Lower lobe of right lung (tissue), 2 donors: Measurements from ENCODE around the gene MAPK8IP1. TPM values are rescaled to one million over a fixed set of nuclear protein-coding genes. Genes with fewer than 3 reads are reported as not detected.

Experiments
- ATAC-seq, 2 donors: fragments of 200-7000 bp; cut with Tn5 transposase; one replicate each; pipeline ENCODE4 v1.9.1; 2020 to 2022; ENCODE audit warnings: mild to moderate bottlenecking in 2 of 2, moderate library complexity in 2 of 2
- DNase-seq: peaks from one replicate; pipeline ENCODE4 v3.0.0-alpha.2; 2020
- H3K27ac ChIP-seq: fragments of 200-600 bp; one replicate; pipeline ENCODE4 v1.8.0; 2022
- H3K27me3 ChIP-seq: fragments of 200-600 bp; one replicate; pipeline ENCODE4 v1.8.0; 2022; ENCODE audit warnings: low read depth
- H3K36me3 ChIP-seq: fragments of 200-600 bp; one replicate; pipeline ENCODE4 v1.8.0; 2022; ENCODE audit warnings: mild to moderate bottlenecking
- H3K4me1 ChIP-seq: fragments of 200-600 bp; one replicate; pipeline ENCODE4 v1.8.0; 2022
- H3K4me3 ChIP-seq: fragments of 200-600 bp; one replicate; pipeline ENCODE4 v1.8.0; 2022; ENCODE audit warnings: mild to moderate bottlenecking
- H3K9me3 ChIP-seq: fragments of 200-600 bp; one replicate; pipeline ENCODE4 v1.8.0; 2022
- intact Hi-C: fragments of 100-400 bp; cut with DNase I; formaldehyde crosslinking; loops from one replicate; pipeline ENCODE4 v1.11.0; 2022
- total RNA-seq: library from RNA; stranded (reverse); fragmentation: NEBNext Ultra II Directional; extraction: Animal tissue kit (Norgen Biotek cat#: 25700); gene quantifications from one replicate; pipeline ENCODE4 v1.2.1, GENCODE V29; 2021
- TF ChIP-seq, protein P1 (sequence below): fragments of 200-600 bp; IDR thresholded peaks from one replicate; pipeline ENCODE4 v1.8.0; 2022; ENCODE audit warnings: antibody characterized with exemption, mild to moderate bottlenecking
- donor health status: DM: no; HTN: yes; CAD: no; lungs with severe emphysema.

The MAPK8IP1 gene
- total RNA-seq, 1 donor from 2014 or later = 7.3 TPM

GRCh38 chr11:45935349-45936064 is 50.1 kb downstream of the MAPK8IP1 start:
- TF ChIP-seq, protein P1, sequence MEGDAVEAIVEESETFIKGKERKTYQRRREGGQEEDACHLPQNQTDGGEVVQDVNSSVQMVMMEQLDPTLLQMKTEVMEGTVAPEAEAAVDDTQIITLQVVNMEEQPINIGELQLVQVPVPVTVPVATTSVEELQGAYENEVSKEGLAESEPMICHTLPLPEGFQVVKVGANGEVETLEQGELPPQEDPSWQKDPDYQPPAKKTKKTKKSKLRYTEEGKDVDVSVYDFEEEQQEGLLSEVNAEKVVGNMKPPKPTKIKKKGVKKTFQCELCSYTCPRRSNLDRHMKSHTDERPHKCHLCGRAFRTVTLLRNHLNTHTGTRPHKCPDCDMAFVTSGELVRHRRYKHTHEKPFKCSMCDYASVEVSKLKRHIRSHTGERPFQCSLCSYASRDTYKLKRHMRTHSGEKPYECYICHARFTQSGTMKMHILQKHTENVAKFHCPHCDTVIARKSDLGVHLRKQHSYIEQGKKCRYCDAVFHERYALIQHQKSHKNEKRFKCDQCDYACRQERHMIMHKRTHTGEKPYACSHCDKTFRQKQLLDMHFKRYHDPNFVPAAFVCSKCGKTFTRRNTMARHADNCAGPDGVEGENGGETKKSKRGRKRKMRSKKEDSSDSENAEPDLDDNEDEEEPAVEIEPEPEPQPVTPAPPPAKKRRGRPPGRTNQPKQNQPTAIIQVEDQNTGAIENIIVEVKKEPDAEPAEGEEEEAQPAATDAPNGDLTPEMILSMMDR = no peak
- Histone ChIP-seq H3K27ac (no peak overlapping the region), H3K36me3 (peaks cover 78% of the 10 kb centered on the region)

DNA sequence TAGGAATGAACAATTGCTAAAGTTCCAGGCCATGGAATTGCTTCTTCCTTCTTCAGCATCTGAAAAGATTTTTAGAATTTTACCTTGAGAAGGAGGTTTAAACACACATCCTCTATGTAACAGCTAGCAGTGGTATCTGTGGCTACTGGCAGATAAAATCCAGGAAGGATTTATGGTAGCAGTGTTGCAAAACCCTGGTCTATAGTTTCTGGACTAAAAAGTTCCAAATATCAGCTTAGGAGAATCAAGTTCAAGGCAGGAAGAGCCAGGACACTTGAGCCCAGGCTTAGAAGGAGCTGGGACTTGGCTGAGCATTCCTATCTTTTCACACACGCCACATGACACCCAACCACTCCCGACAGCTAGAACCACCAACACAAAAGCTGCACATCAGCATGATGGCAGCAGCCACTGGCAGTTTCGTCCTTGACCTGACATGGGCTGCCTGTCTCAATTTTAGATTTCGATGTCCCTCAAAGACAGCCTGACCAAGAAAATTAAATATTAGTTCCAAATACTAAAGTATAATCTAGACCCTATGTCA is 51.1 kb downstream of the MAPK8IP1 start:
- H3K36me3 ChIP-seq = peaks cover 84% of the 10 kb centered on the region
- no peak overlapping the region for H3K4me3 ChIP-seq
- H3K9me3 ChIP-seq = no peaks in the 10 kb centered on the region
- H3K27ac ChIP-seq = no peak overlapping the region
- no peaks in the 10 kb centered on the region for H3K4me1 ChIP-seq
- DNase-seq (no peak), ATAC-seq (no peak)
- TF ChIP-seq, protein P1 = no peak
- no peaks in the 10 kb centered on the region for H3K27me3 ChIP-seq
- intact Hi-C loops = no loop called here

More at GRCh38 chr11:45935349-45936064, 50.1 kb downstream of the MAPK8IP1 start:
- DNase-seq = no peak
- Histone ChIP-seq H3K27me3 (no peaks in the 10 kb centered on the region), H3K4me1 (peaks cover 8% of the 10 kb centered on the region), H3K9me3 (no peaks in the 10 kb centered on the region), H3K4me3 (no peak overlapping the region)
- intact Hi-C loops = no loop called here
- ATAC-seq = no peak

GRCh38 chr11:45937916-45938315 is 52.5 kb downstream of the MAPK8IP1 start:
- ATAC-seq (no peak), DNase-seq (no peak)
- TF ChIP-seq, protein P1 = no peak
- Histone ChIP-seq H3K4me3 (no peak overlapping the region), H3K27me3 (no peaks in the 10 kb centered on the region), H3K27ac (no peak overlapping the region), H3K36me3 (peaks cover 86% of the 10 kb centered on the region), H3K4me1 (no peaks in the 10 kb centered on the region), H3K9me3 (no peaks in the 10 kb centered on the region)
- intact Hi-C loops = no loop called here

- H3K27ac ChIP-seq = no peak overlapping the region
- no peak overlapping the region for H3K4me3 ChIP-seq
- H3K36me3 ChIP-seq = peaks cover 85% of the 10 kb centered on the region
- ATAC-seq = no peak
- TF ChIP-seq, protein P1 = no peak
- no peaks in the 10 kb centered on the region for H3K27me3 ChIP-seq
- DNase-seq = no peak
- no peaks in the 10 kb centered on the region for H3K9me3 ChIP-seq
- intact Hi-C loops = no loop called here
- no peaks in the 10 kb centered on the region for H3K4me1 ChIP-seq
Observed at GRCh38 chr11:45939836-45940235, 54.4 kb downstream of the MAPK8IP1 start.

DNA sequence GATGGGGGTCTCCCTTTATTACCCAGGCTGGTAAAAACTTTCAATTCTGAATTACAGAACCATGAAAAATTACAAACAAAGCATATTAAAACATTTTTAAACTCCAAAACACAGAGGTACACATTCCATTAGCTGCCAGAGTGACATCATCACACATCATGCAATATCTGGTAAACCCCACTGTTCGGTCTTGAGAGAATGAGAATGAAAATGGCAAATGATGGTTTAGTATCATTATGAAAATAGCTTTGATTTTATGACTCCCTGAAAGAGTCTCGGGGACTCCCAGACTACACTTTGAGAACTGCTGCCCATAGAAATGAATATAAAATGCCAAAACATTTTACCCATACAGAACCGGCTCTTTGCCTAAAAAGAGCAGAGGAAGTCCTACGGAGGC is 55.8 kb downstream of the MAPK8IP1 start:
- Histone ChIP-seq H3K4me3 (no peak overlapping the region), H3K9me3 (no peaks in the 10 kb centered on the region), H3K4me1 (no peaks in the 10 kb centered on the region), H3K27me3 (no peaks in the 10 kb centered on the region), H3K27ac (no peak overlapping the region), H3K36me3 (peaks cover 85% of the 10 kb centered on the region)
- TF ChIP-seq, protein P1 = no peak
- intact Hi-C loops = no loop called here
- DNase-seq (no peak), ATAC-seq (no peak)
